C1 segment of cervical spinal cord (tissue), 14 donors: Measurements from ENCODE around the gene RHBG.
A peak's percentile ranks its signal among the peaks of the same experiment; 100 is the strongest.

Experiments
- DNase-seq, 14 donors: peaks; one replicate each; lab custom pipeline; 2025; lab: John Stamatoyannopoulos, UW

RHBG gene

DNA sequence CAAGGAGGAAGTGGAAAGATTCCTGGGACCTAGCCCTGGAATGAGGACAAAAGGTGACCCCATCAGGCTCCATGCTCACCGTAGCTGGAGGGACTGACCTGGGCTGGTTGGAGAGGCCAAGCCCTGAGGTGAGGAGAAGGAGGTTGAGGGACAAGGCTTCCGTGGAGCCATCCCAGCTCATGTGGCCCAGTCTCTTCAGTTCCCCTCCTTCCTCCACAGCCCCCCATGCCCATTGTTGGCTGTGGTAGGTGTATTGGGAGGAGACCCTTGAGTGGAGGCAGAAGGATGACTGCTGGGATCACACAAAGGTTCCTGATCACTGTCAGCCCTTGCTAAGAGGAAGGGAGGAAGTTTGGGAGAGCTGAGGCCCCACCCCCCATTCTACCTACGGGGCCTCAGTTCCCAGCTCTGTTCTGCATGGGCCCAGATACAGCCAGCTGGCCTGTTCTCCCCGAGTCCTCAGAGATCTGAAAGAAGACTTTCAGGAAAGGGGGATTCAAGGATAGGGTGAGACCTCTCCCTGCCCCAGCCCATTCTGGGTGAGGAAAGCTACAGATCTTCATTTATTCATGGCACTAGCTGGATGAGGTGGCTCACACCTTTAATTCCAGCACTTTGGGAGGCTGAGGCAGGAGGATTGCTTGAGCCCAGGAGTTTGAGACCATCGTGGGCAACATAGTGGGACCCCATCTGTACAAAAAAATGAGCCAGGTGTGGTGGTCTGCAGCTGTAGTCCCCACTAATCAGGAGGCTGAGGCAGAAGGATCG, 17.3 kb downstream of the RHBG start:
- peak in 1 of 14 donors; percentile 38 for DNase-seq

DNA sequence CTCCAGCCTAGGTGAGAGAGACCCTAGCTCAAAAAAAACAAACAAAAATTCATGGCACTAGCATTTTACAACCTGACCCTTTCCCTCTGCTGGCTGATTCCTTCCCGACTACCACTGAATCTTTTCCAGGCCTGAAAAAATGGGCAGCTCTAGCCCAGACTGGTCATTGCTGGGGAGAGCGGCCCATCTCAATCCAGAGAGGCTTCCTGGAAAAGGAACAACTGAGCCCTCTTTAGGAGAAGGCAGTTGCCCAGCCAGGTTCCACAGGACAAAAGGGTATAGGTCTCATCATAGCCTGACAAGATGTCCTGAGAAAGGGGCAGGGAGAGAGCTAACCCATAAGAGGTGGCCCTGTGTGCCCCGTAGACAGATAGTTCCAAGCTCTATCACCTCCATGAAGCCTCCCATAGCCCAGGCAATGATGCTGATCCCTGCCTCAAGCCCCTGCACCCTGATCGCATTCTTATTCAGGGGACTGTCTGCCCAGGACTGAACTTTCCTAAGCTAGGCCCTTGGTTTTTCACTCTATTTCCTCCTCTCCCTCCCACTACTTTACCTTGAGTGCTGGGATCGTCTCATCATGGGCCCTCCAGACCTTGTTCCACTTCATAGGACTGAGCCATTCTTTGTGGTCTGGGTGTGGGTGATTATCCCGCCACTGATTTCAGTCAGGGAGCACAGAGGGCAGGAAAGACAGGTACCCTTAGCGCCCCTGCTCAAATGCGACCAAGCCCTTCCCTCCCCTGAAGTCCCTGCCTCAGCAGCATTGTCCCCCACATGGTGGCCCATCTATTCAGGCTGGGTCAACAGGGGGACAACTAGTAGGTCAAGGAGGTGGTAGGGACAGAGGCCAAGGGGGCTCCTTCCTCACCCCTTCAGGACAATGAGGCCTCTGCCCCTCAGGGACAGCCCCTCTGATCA, 18.2 kb downstream of the RHBG start:
- peak in 1 of 14 donors; percentile 46 for DNase-seq

DNA sequence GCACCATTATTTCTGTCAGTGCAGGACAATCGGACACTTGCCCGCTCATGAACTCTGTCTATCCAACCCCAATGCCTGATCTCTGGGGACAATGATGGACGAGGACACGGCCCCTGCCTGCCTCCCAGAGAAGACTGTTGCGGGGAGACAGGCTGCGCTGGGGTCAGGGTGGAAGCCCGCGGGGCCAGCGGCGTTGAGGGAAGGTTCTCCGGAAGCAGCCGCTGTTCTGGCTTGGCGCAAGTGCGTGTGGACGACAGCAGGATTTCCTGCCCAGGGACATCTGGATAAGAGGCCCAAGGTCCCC, 18.8 kb downstream of the RHBG start:
- peak in 1 of 14 donors; percentile 70 for DNase-seq

DNA sequence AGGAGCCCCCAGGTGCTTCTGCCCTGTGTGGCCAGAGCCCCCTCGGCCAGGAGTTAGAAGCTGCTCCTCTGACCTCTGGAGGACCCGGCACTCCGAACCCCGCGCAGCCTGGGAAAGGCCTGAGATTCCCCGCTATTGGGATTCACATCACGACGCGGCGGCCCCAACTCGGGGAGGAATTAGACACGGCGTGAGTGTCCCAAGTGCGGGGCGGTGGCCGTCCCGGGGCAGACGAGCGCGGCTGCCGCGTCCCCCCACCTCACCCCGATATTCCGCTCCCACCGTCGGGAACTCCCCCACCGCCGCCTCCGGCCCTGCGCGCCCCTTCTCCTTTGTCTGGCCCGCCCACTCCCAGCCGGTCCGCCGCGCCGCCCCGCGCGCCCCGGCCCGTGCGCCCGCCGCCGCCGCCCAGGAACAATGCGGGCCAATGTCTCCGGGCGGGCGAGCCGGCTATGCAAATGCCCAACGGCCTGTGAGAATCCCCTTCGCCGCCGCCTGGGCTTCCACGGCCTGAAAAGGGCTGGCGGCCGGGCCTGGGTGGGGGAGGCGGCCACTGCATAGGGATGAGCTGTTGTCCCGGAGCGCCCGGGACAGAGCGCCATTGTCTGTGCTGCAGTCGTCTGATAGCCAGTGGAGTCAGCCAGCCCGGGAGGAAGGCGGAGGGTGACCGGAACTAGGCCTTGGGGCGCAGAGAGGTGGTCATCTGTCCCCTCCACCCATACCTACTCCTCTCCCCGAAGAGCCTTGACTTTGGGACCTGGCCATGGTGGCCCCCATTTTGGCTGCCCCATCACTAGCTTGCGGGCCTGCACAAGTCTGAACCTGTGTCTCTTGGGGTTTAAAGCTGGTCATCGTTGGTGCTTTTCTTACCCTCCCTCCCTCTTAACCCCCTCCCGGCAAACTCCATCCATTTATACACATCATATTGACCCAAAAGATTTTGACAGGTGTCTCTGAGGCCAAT, 19.4 kb downstream of the RHBG start:
- DNase-seq: peak in 13 of 14 donors; percentile 42 to 95 (median 85)

DNA sequence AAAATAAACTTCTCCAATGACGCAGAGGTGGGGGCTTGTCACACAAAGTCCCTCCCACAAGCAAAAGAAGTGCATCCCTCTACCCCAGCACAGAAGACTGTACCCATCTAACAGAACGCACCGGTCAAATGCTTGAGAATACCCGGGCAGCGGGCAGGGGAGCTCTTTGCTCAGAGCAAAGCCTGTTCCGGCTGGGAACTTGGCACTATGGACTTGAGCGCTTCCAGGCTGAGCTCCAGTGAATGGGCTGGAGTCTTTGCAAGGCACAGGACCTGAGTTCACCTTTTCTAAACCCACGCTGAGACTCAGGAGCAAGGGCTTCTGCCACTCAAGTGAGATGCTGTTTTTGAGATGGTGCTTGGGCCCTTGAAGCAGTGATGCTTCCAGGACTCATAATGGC, 20.3 kb downstream of the RHBG start:
- peak in 7 of 14 donors; percentile 27 to 60 (median 42) for DNase-seq

DNA sequence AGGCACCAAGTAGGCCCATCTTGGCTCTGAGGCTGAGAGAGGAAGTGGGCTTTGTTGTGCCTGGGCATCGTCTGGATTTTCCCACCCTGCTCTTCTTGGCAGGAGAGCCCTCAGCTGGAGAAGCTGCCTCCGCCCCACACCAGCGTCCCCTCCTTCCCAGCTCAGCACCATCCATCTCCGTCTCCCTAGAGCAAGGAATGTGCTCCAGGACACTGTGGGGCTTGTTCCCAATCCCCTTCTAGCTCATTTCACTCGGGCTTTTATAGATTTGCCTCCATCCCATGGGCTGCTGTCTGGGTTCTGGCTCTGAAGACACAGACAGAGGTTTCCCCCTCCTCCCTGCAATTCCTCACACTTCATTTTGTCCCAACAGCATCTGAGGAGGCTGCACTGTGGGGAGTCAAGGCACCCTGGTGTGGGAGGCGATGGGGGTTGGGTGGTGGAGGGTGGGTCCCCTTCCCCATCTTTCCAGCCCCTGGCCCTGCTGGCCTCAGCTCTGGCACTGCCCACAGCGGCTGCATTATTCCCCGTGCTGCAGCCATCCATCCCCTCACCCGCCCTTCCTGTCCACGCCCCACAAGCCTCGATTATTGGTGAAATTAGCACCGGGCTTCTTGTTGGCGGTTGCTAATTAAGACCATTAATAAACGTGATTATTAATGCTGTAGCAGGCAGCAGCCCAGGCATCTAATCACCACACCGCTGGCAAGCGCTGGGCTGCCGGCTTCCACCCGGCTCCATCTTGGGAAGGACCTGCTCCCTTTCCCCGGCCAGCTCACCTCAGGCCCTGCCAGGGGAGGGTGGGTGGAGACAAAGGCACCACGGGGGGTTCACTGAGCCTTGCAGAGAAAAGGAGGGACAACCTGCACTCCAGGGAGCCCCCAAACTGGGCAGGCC, 21.7 kb downstream of the RHBG start:
- DNase-seq: peak in 11 of 14 donors; percentile 27 to 83 (median 62)

DNA sequence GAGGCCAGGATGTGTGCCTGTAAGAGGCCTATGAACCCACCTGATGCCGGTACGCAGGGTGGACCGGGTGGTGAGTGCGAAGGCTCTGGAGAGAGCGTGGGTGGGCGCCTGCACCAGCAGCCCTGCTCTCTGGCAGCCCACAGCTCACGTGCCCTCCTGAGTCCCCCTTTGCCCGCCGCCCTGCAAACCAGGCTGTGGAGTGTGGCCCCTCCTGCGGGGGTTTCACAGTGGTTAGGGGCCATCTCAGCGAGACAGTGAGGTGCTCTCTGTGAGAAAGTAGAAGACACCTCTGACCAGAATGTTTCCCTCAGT, 22.3 kb downstream of the RHBG start:
- DNase-seq: peak in 1 of 14 donors; percentile 18

DNA sequence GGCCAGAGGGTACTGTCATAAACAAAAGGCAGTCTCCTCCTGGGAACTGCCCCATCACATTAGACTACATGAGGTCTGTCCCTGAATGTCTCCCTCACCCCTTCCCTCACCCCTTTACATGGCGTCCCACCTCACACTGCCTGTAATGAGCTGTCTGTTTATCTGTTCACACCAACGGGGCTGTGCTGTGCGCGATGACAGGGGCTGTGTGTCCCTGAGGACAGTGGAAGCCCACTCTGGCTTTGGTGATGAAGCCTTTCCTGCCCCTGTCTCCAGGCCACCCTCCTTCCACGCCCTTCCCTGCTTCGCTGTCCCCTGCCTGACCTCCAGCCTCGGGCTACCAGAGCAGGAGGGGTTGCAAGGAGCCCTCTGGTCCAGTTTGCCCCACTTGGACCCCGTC, 22.7 kb downstream of the RHBG start:
- DNase-seq: no peak

DNA sequence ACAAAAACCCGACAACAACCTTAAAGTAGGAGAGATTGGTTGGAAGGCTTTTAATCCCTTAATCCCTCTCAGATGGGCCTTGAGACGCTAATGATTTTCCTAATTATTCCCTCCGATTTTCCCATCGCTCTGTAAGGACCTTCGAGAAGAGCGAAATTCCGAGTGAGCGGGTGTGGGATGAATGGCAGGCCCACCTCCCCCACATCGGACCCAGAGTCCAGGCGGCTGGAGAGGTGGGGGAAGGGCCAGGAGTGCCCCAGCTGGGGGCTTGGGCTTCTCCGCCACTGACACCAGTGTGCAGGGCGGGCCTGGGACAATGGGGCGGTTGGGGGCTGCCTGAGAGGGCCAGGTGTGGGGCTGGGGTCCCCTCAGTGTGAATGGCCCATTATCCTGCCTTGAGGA, 23.4 kb downstream of the RHBG start:
- no peak for DNase-seq

DNA sequence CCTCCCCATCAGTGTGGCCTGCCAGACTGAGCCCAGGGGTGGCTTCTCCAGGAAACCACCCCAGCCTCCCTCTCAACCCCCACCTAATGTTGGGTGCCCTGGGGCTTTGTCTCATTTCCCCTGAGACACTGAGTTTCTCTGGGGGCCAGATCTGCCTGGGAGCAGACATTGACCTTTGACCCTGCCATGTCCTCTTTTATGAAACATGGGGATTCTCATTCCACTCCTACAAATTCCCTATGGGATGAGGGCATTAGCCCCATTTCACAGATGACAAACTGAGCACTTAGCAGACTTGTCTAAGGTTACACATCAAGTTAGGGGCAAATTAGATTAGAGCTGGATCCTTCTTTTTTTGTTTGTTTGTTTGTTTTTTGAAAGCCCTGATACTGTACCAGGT, 24.1 kb downstream of the RHBG start:
- DNase-seq: no peak

DNA sequence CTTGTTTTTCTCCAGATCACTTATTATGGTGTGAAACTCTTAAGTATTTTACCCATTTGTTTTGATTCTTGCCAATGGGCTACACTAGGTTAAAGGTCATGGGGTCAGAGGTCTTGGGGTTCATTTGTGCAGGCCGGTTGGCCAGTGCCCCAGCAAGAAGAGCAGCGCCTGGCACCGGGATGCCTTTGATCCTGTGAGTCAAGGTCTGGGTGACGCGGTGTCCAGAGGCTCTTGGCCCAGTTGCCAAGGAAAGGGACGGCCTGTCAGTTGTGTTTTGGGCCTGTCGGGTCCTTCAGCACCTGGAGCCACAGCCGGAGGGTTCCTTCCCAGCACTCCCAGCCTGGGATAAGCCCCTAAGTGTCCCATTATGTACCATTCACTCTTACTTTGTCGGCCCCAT, 25.1 kb downstream of the RHBG start:
- peak in 1 of 14 donors; percentile 27 for DNase-seq

DNA sequence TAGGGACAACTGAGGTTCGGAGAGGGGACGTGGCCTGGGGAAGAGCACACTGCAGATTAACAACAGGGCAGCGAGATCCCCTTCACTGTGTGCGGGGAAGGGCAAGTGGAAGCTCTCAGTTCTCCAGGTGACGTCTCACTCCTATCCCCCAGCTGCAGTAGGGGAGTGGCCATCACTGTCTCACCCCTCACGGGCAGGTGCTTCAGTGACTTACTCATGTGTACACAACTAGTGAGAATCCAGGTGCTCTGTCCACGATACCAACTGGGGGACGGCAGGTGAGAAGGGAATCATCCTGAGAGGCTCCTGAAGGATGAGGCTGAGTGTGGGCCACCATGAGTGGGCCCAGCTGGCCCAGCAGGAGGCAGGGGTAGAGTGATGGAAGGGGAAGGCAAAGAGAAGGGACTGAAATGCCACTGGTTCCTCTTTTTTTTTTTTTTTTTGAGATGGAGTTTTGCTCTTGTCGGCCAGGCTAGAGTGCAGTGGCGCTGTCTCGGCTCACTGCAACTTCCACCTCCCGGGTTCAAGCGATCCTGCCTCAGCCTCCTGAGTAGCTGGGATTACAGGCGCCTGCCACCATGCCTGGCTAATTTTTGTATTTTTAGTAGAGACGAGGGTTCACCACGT, 25.9 kb downstream of the RHBG start:
- no peak for DNase-seq

DNA sequence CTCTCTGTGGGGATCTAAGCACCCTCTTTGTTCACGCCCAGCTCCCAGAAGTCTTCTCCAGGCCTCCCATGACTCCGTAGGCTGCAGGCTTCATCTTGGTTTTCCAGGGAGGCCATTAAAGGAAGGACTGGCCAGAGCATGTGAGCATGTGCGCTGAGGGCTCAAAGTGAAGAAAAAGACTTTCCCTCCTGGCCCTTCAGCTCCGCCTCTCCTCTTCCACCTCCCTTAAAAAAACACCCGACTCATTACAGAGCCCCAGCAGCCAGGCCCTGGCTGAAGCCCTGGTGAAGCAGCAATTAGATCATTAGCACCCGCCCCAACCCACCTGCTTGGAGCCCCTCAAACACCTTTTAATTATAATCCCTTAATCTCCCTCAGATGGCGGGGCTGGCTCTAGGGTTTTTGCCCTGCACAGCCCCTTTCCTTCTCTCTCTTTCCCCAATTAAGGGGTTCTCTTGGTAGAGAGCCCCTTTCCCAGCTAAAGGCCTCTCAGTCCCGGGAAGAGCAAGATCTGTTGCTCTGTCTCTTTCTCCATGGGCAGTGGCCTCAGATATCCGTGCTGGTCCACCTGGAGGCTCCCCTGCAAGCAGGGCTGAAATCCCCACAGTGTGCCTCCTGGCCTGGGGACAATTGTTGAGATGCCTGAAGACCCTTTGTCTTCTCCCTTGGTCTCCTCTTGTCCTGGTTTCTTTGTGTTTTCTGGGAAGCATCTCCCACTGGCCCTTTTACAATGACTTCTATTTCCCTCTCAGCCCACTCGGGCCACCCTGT, 30.5 kb downstream of the RHBG start:
- peak in 1 of 14 donors; percentile 18 for DNase-seq

DNA sequence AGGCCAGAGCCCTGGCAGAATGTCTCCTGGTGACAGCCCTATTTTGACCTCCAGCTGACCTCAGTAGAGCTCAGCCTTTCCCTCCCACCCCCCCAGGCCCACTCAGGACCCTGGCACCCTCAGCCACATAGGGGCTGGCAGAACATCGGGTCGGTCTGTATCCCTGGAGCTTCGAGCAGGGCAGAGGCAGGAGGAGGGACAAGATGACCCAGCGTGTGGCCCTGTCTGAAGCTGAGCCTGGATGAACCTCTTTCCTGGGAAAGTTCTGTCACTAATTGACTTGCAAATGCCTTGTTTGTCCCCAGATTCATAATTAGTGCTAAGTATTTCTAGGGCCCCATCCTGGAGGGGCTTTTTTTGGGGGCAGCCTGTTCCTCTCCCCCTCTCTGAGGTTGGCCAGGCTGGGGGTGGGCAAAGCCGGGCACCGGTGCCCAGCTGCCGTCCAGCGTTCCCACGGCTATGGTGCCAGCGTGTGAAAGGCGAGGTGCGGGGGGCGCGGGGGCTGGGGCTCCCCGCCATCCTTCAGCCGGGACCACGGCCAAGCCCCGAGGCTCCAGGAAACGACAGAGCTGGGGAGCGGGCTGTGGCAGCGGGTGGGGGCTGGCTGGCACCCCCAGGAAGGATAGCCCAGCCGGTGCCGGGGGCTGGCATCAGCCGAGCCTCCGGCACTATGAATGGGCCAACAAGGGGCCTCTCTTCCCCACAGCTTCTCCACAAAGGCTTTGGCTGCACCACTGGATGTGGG, 31.4 kb downstream of the RHBG start:
- peak in 12 of 14 donors; percentile 28 to 87 (median 66) for DNase-seq

DNA sequence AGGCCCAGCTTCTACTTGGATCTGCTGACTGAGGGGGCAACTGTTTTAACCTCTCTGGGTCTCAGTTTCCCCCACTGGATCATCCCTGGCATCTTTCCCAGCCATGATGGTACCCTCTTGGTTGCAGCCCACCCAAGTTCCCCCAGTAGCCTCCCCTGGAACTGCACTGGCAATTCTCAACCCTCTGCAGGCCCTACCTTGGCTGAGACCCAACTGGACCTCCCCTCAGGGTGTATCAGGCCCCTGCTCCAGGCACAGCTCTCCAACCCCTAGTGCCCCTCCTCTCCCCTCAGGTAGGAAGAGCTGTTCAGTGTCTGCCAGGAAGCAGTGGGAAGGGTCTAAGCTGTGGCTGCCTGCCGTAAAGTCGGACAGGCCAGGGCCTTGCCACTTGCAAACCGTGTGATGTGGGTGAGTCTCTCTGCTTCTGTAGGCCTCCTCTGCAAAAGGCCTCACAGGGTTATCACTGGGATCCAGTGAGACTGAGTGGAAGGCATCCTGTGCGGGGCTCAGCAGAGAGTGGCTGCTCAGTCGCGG, 32.1 kb downstream of the RHBG start:
- DNase-seq: peak in 2 of 14 donors; percentile 58

DNA sequence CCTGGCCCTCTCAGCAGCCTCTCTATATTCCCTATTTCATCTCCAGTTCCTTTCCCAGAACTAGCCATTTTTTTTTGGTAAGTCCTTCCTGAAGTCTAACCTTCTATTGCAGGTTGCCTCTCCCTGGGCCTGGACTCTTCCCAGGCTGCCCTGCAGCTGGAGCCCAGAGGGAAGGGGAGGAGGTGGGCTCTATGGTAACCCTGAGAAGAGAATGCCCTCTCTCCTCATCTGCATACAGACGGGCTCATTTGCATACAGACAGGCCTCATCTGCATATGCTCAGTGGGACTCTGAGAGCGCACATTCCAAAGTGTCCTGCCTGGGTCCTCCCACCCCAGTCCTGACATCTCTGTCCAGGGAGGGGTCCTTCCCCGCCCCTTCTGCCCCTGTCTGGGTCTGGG, 32.7 kb downstream of the RHBG start:
- peak in 6 of 14 donors; percentile 30 to 79 (median 56) for DNase-seq

DNA sequence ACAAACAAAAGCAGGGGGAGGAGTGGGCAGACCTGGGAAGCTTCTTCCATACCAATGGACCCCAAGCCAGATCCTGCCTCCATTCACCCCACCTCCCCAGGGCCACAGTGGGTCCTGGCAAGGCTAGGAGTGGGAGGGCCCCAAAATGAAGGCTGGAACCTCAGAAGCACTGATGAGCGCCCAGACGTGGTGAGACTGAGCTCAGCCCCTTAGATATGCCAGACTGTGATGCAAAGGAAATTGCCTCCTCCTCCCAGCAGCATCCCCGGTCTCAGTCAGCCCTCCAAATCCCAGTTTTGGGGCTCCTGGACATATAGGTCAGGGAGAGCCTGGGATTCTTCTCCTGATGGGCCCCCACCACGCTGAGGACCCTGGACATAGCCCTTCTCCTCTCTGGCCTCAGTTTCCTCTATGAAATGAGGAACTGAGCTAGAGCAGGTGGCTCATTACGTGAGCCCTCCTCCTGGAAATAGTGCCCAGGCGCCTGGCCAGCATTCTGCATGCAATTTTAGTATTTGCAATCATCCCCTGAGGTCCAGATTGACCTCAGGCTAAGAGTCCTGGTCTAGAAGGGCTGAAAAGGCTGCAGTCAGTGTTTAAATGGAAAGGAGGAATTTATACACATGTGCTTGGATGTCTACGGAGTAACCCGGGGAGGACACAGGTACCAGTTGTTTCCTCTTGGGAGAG, 33.5 kb downstream of the RHBG start:
- DNase-seq: peak in 4 of 14 donors; percentile 29 to 52 (median 41)

DNA sequence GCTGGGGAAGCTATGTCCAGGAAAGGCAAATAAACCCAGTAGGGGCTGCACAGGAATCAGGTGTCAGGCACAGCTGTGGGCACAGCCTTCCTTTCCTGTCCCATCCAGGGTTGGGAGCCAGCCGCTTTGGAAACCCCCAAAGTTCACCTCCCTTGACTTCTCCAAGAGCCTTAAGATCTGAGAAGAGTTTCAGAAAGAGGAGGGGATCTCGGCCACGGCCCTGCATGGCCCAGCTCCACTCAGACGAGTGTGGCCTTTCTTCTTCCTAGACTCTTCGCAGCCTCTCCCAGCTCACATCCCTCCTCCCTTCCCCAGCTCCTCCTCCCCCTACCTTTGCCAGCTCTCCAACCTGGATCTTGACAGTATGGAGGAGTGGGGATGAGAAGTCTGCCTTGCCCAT, 36.7 kb downstream of the RHBG start:
- no peak for DNase-seq
